GM13976 (cell line): ENCODE measurements around the gene SLC52A3.
"Not testable (repeated sequence)": the region's sequence is repeated elsewhere in the genome, so short reads cannot be mapped to it uniquely, and the experiment has no call there.

Experiments used
- DNase-seq: peaks from one replicate; pipeline ENCODE4 v3.0.0; 2012; ENCODE audit warnings: low spot score
- in situ Hi-C: fragments of 300-500 bp; cut with MboI; formaldehyde crosslinking; loops from one replicate; pipeline ENCODE4 v1.12.0; 2022; ENCODE audit warnings: low sequenced_read_pairs, mixed read lengths, inconsistent platforms; ENCODE audit not compliant: unreplicated experiment
- TF ChIP-seq, protein P1 (sequence below): IDR thresholded peaks from 2 replicates; pipeline ENCODE4 v1.5.1; 2012; ENCODE audit warnings: borderline replicate concordance, mild to moderate bottlenecking; ENCODE audit not compliant: insufficient read depth; ENCODE audit errors: extremely low read depth, missing control alignments, control extremely low read depth

The SLC52A3 gene

DNA sequence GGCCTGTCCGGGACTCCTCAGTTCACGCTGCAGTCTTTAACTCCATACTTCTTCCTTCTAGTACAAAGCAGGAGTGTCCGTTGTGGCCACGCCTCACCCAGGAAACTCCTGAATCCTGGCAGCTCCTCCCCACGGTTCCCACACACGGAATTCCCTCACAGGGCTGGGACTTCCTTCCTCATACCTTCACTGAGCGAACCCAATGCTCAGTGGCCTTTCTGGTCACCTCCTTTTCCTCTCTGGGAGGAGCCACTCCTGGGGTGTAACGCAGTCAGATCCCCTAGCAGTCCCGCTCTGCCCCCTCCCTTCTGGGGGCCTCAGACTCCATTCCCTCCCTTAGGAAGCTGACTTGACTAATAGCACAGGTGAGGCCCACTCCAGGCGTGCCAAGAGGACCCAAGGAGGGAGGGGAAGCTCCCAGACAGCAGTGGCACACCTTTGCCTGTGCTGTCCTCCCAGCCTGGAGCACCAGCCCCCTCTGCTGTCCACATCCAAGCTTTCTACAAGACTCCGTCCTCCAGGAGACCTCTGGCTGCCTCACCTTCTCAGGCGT lies at the start of gene SLC52A3:
SLC52A3 (minus strand) TSS at position 75 of the 553 bp plus-strand sequence. CDS start 2,726 bp downstream, outside the sequence.
- TF ChIP-seq, protein P1, sequence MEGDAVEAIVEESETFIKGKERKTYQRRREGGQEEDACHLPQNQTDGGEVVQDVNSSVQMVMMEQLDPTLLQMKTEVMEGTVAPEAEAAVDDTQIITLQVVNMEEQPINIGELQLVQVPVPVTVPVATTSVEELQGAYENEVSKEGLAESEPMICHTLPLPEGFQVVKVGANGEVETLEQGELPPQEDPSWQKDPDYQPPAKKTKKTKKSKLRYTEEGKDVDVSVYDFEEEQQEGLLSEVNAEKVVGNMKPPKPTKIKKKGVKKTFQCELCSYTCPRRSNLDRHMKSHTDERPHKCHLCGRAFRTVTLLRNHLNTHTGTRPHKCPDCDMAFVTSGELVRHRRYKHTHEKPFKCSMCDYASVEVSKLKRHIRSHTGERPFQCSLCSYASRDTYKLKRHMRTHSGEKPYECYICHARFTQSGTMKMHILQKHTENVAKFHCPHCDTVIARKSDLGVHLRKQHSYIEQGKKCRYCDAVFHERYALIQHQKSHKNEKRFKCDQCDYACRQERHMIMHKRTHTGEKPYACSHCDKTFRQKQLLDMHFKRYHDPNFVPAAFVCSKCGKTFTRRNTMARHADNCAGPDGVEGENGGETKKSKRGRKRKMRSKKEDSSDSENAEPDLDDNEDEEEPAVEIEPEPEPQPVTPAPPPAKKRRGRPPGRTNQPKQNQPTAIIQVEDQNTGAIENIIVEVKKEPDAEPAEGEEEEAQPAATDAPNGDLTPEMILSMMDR, result no peak
- DNase-seq, result peak; percentile 32
- in situ Hi-C loops, result no loop called here

DNA sequence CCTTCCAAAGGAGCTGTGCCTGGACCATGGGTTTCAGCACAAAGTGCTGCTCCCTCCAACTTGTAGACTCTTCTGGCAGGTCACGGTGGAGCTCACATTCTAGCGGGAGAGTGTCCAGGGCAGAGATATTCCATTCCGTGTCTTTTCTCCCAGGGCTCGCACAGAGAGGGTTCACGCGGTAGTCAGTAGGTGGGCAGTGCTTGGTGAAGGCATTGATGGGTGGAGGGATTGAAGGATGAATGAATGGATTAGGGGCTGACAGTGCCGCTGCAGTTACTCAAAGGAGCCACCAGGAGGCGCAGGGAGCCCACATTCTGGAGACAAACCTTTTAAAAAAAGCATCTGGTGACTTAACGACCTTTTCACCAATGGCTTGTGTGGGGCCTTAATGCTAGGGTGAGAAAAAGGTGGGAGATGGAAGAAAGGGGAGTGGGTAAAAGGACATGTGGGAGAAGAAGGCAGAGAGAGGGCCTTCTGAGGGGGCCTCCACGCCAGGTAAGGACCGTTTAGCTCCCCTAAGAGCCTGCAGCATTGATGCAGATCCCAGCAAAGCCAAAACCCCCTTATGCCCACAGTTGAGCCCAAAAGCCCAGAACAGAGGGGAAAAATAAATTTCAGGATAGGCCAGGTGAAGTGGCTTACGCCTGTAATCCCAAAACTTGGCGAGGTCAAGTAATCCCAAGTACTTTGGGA lies 47.8 kb upstream of the SLC52A3 start:
- TF ChIP-seq, protein P1, result peak; percentile 96
- peak; percentile 81 for DNase-seq
- in situ Hi-C loops, result loop anchor here (5.0 to 25.0 kb wide), 2 partner anchors 141 to 371 kb away; partner anchors contain the start of gene TMEM74B

DNA sequence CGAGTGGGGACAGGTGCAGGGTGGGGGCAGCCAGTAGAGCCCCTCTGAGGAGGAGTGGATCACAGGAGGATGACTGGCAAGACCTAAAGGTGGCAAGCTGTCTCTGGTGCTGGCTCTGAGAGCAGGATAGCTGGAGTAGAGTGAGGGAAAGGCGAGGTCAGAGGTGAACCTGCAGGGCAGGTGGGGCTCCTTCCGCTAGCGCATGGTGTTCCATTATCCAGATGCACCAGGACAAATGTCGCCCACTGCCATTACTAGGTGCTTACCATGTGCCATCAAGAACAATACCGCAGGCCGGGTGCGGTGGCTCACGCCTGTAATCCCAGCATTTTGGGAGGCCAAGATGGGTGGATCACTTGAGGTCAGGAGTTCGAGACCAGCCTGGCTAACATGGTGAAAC lies 46.9 kb upstream of the SLC52A3 start:
- no peak for DNase-seq
- TF ChIP-seq, protein P1, result no peak
- in situ Hi-C loops, result loop anchor here (5.0 to 25.0 kb wide), 2 partner anchors 142 to 372 kb away; partner anchors contain the start of gene TMEM74B

DNA sequence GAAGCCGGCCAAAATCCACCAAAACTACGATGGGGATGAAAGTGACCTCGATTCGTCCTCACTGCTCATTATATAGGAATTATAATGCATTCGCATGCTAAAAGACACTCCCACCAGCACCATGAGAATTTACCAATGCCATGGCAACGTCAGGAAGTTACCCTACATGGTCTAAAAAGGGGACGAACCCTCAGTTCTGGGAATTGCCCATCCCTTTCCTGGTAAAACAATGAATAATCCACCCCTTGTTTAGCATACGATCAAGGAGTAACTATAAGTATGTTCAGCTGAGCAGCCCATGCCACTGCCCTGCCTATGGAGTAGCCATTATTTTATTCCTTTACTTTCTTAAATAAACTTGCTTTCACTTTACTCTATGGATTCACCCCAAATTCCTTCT lies 45.1 kb upstream of the SLC52A3 start:
- in situ Hi-C loops, result loop anchor here (25.0 kb wide), 1 partner anchor 374 kb away; the partner anchor contains the start of gene TMEM74B
- DNase-seq, result no peak
- TF ChIP-seq, protein P1, result no peak

DNA sequence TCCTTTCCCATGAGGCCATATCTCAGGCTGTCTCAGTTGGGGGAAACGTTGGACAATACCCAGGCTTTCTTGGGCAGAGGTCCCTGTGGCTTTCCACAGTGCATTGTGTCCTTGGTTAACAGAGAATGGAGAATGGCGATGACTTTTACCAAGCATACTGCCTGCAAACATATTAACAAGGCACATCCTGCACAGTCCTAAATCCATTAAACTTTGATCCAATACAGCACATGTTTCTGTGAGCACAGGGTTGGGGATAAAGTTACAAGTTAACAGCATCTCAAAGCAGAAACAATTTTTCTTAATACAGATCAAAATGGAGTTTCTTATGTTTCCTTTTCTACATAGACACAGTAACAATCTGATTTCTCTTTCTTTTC lies 44.1 kb upstream of the SLC52A3 start:
- DNase-seq, result not testable (repeated sequence)
- in situ Hi-C loops, result loop anchor here (25.0 kb wide), 1 partner anchor 375 kb away; the partner anchor contains the start of gene TMEM74B

DNA sequence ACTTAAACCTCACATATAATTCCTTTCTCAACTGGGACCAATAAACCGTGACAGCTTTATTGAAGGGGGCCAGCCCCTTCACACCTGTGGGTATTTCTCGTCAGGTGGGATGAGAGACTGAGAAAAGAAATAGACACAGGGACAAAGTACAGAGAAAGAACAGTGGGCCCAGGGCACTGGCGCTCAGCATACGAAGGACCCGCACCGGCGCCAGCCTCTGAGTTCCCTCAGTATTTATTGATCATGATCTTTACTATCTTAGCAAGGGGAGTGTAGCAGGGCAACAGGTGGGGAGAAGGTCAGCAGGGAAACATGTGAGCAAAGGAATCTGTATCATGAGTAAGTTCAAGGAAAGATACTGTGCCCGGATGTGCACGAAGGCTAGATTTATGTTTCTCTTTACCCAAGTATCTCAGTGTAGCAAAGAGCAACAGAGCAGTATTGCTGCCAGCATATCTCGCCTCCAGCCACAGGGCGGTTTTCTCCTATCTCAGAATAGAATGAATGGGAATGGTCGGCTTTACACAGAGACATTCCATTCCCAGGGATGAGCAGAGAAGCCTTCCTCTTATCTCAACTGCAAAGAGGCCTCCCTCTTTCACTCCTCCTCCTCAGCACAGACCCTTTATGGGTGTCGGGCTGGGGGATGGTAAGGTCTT lies 43.6 kb upstream of the SLC52A3 start:
- in situ Hi-C loops, result loop anchor here (25.0 kb wide), 1 partner anchor 375 kb away; the partner anchor contains the start of gene TMEM74B
- not testable (repeated sequence) for DNase-seq

DNA sequence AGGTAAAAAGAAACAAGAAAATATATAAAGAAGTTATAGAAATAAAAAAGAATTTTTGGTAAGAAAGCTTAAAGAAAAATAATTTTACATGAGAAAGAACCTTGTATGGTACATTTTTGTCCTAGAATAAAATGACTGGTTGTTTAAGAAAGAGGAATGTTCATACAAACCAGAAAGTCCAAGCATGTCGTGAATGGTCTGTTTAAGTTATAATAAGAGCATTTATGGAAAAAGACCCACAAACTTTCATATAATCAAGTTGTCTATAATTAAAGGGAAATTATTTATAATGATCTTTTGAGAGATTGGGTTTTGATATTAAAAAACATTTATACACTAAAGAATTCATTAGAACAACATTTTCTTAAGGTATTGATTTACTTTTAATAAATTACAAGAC lies 37.4 kb upstream of the SLC52A3 start:
- in situ Hi-C loops, result loop anchor here (25.0 kb wide), 1 partner anchor 382 kb away; the partner anchor contains the start of gene TMEM74B
- TF ChIP-seq, protein P1, result no peak
- DNase-seq, result no peak
